ENCODE measurements around the gene MARK3. TPM values are rescaled to one million over a fixed set of nuclear protein-coding genes. Genes with fewer than 3 reads are reported as not detected.

MARK3 gene
- total and polyA plus RNA-seq, 2 of the 13 experiments (the other 11 are each of a cell fraction or from before 2014, with no cell fraction given), result 47.7 to 56.6 TPM

GRCh38 chr14:103372017-103372416 is 13.2 kb upstream of the MARK3 start:
- TF ChIP-seq ZSCAN5A (CRISPR knock-in tag; IDR thresholded peaks at IDR 0.05; ENCODE audit: borderline replicate concordance) (no peak), U2AF2 (IDR thresholded peaks at IDR 0.05; ENCODE audit: low read depth, low read length) (no peak), BCL6 (CRISPR knock-in tag; IDR thresholded peaks at IDR 0.05) (no peak), BHLHE40 (IDR thresholded peaks at IDR 0.05; ENCODE audit: low read length) (no peak), NPAS2 (CRISPR knock-in tag; IDR thresholded peaks at IDR 0.05; ENCODE audit: borderline replicate concordance) (no peak), U2AF1 (optimal IDR thresholded peaks at IDR 0.05; ENCODE audit: low read depth, low read length) (no peak), ZFP36L2 (CRISPR knock-in tag; IDR thresholded peaks at IDR 0.05) (no peak), ZNF160 (CRISPR knock-in tag; IDR thresholded peaks at IDR 0.05) (no peak), TIGD3 (CRISPR knock-in tag; IDR thresholded peaks at IDR 0.05; ENCODE audit: borderline replicate concordance) (no peak), RFX3 (CRISPR knock-in tag; IDR thresholded peaks at IDR 0.05) (no peak), MYC (CRISPR knock-in tag; IDR thresholded peaks at IDR 0.05; ENCODE audit: borderline replicate concordance) (no peak), ZKSCAN8 (CRISPR knock-in tag; IDR thresholded peaks at IDR 0.05; ENCODE audit: borderline replicate concordance) (no peak), ZFP36 (IDR thresholded peaks at IDR 0.05; ENCODE audit: borderline replicate concordance, low read depth, low read length, partially characterized antibody) (no peak), POGK (CRISPR knock-in tag; conservative IDR thresholded peaks at IDR 0.05) (no peak), HOXA9 (CRISPR knock-in tag; IDR thresholded peaks at IDR 0.05; ENCODE audit: borderline replicate concordance) (no peak)
- Histone ChIP-seq H3K27ac (ENCODE audit: extremely low read length, insufficient read depth, low read length) (no peak overlapping the region), H3K9me3 (ENCODE audit: low read length) (no peaks in the 10 kb centered on the region), H3K4me1 (ENCODE audit: insufficient read depth, low read length) (peaks cover 13% of the 10 kb centered on the region), H3K79me2 (ENCODE audit: insufficient read depth, low read length) (no peaks in the 10 kb centered on the region), H3K4me3 (replicated peaks in 1 of 3; ENCODE audit: insufficient read depth in 1 of 3, low read depth in 2 of 3, low read length in 3 of 3) (no peak overlapping the region), H2AFZ (ENCODE audit: low read length) (no peak overlapping the region), H3K4me2 (ENCODE audit: low read depth, low read length) (no peak overlapping the region), H4K20me1 (ENCODE audit: insufficient read depth, low read length) (no peaks in the 10 kb centered on the region), H3K27me3 (ENCODE audit: control insufficient read depth in 1 of 2, insufficient read depth in 2 of 2, low read length in 2 of 2) (peaks cover 0 to 1% of the 10 kb centered on the region in 2 experiments; a peak in 3 of 5 replicates), H3K36me3 (replicated peaks in 1 of 2; ENCODE audit: control insufficient read depth in 1 of 2, insufficient read depth in 2 of 2, low read length in 2 of 2) (no peaks in the 10 kb centered on the region), H3K9ac (ENCODE audit: insufficient read depth, low read depth, low read length) (no peak overlapping the region)
- intact Hi-C loops (cut with micrococcal nuclease; ENCODE audit: unreplicated experiment), result no loop called here
- in situ Hi-C loops (cut with HindIII; ENCODE audit: extremely low pct_ligation_motif_present, low pct_unique_long_range_greater_than_20kb), result no loop called here
- FAIRE-seq, result no peak
- DNase-seq (ENCODE audit: low spot score), result no peak
- ATAC-seq, result no peak
- POLR2A ChIA-PET, result interaction anchor here (0.7 to 1.4 kb wide), 2 partner anchors 38 to 254 kb away, joined by 5 to 6 read pairs; partner anchors contain the start of gene EIF5
- WGBS (ENCODE audit: low lambda C conversion rate), result 49% methylated on average over 16 of the region's 23 CpGs
- BruUV-seq (replicated peaks), result no TSS peak
- CTCF ChIA-PET (ENCODE audit: low intra/inter-chr PET ratio, low total read pairs), result no interaction called here
